GM19043 (cell line): Measurements from ENCODE around the gene EZH1.

Experiments
- ATAC-seq: cut with Tn5 transposase; IDR thresholded peaks from one replicate; pipeline ENCODE4 v1.9.1; 2021; ENCODE audit warnings: low read depth; ENCODE audit not compliant: unreplicated experiment

EZH1 gene

GRCh38 chr17:42685831-42686230 is 59.0 kb downstream of the EZH1 start:
- no peak for ATAC-seq

GRCh38 chr17:42684929-42685556 is 59.8 kb downstream of the EZH1 start:
- ATAC-seq, result no peak

DNA sequence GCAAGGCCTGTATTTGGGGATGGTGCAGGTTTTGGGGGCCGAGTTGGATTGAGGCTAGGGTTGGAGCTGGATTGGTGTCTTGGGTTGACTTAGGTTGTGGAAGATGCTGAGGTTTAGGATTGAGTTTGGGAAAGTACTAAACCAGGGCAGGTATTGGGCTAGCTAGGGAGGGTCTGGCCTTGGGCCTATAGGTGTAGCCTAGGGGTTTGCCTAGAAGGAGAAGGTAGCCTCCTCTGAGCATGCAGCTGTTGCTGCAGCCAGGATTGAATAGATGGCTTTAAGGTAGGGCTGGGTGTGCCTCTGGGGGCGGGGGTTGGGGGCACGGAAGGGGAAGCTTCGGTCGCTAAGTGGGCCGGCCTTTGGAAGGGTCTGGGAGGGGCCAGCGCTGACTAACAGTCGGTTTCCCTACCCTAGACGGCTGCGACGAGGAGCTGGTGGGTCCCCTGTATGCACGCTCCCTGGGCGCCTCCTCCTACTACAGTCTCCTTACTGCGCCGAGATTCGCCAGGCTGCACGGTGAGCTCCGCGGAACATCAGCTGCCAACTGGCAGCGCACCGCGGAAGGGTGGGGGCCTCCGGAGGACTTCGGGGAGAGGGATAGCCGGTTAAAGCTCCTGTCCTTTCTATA is 61.3 kb downstream of the EZH1 start:
- no peak for ATAC-seq

GRCh38 chr17:42682722-42683403 is 62.0 kb downstream of the EZH1 start:
- ATAC-seq, result no peak

GRCh38 chr17:42681976-42682721 is 62.7 kb downstream of the EZH1 start, which contains the start of gene CNTNAP1:
Gene CNTNAP1 (plus strand): TSS chr17:42682531. CDS start chr17:42682830, 299 bp downstream.
- ATAC-seq, result no peak

GRCh38 chr17:42680331-42680808 is 64.5 kb downstream of the EZH1 start:
- ATAC-seq, result no peak

DNA sequence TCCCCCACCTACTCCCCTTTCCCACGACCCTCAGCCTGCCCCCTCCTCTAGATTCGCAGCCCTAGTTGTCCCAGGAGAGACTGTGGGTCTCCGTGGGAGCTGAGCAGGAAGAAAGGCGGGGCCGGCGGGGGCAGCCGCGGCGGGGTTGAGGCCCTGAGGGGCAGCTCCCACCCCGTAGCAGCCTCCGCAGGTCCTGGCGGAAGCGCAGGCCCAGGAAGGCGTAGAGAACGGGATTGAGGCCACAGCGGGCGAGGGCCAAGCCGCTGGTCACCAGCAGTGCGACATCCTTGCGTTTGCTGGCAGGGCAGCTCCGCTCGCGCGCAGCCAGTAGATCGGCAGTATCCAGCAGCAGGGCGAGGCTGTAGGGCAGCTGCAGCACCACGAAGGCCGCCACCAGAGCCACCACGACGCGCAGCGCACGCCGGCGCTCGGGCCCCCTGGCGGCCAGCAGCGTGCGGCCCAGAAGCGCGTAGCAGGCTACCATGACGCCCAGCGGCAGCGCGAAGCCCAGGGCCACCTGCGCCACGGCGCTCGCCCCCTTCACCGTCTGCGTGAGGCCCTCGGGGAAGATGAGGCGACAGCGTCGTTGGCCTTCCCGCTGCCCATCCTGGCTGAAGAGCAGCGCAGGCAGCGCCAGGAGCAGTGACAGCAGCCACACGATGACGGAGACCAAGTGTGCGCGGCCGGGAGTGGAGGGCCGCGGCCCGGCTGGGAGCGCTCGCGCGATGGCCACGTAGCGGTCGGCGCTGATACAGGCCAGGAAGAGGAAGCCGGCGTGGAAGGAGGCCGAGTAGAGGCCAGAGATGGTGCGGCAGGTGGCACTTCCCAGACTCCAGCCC is 65.1 kb downstream of the EZH1 start:
- ATAC-seq, result no peak

DNA sequence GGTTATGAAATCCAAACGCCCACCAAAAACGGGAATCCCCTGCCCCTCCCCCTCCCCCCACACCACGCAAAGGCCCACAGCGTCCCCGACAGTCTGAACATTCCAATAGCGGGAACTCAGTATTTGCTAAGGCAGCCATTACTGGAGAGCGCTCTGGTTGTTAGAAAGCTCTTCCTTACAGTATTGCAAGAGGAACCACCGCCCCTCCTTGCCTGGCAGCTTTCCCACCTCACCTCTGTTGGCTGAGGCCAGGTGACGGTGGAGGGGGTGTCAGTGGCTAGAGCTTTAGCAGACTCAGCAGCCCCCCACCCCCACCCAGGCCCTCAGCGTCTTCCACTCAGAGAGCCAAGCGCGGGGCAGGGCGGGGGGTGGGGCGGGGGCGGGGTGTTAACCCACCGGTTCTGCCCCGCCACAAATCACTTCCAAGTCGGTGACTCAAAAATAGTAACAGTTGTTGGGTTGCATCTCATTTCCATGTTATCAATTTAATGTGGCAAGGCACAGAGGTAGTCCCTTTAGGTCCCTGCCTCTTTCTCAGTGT is 65.8 kb downstream of the EZH1 start:
- ATAC-seq, result no peak

DNA sequence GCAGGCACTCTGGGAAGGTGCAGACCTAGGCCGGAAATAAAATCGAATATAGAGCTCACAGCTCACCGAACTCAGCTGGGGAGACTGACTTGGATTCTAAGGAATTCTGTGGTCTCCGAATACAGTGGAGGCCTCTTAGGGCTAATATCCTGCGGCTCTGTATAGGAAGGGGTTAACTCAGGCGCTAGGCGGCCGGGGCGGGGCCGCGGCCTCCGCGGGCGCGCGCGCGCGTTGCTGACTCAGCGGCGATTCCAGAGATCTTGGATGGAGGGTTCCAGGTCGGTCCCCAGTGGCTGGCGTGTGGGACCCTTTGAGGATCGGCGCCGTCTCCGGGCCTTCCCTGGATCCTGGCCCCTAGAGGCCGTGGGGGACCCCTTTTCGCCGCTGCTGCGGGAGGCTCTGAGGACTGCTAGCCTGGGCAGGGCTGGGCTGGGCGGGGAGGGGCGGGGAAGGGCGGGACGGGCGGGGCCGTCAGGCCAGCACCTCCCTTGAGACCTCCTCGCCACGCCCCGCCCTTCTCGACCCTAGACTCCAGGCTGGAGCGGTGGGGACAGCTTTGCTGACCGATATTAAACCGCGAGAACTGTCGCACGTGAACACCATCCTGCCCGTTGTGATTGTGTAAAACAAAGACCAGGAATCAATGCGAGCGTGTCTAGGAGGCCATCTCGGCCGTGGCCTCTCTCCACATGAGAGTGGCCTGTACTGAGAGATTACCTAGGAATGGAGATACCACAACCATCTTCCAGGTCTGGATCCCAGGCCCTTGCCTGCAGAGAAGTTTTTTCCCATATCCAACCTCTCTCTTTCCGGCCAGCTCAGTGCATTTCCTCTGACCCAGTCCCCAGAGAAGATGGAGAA is 66.7 kb downstream of the EZH1 start:
- no peak for ATAC-seq

- ATAC-seq, result peak; percentile 43
Observed at GRCh38 chr17:42677012-42677857, 67.6 kb downstream of the EZH1 start.

GRCh38 chr17:42676424-42677011 is 68.3 kb downstream of the EZH1 start, which contains the start of gene PLEKHH3:
Gene PLEKHH3 (minus strand): TSS chr17:42676994. CDS start chr17:42676563, 431 bp downstream.
- no peak for ATAC-seq

- no peak for ATAC-seq
Observed at GRCh38 chr17:42675965-42676423, 68.8 kb downstream of the EZH1 start.

GRCh38 chr17:42675348-42675964 is 69.4 kb downstream of the EZH1 start:
- no peak for ATAC-seq

DNA sequence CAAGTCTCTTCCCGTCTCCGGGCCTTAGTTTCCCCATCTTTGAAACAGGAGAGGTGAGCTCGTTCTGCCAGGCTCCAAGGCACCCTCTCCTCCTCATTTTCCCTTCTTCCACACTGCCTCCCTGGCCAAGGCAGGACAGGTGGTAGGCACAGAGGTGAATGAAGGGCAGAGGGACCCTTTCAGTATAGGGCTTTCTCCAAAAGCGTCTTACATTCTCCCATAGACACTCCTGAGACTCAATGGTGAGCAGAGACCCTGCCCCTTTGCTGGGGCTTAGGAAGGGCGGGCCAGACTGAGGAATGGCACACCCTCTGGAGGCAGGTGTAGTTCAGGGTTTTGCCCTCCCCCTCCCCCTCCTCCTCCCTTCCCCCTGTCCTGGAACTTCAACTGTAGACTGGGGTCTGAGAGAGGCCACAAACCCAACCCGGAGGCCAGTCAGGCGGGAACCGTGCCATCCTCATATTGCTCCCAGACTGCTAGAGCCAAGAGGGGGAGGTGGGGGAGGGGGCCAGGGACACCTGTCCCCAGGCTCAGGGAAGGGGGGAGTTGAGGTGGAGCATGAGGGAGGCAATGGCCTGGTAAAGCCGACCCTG is 70.0 kb downstream of the EZH1 start:
- no peak for ATAC-seq

- ATAC-seq, result no peak
Observed at GRCh38 chr17:42673885-42674754, 70.7 kb downstream of the EZH1 start.
